Stimulated activated CD4-positive, alpha-beta T cell treated with anti-CD3 and anti-CD28 coated beads, Interleukin-12 subunit alpha, Interleukin-12 subunit beta, amount 100 ng/mL, for 4 hours (primary cell): Measurements from ENCODE around the gene VEGFC.

Source experiments
- DNase-seq: peaks from one replicate; pipeline ENCODE4 v3.0.0-alpha.2; 2020

The VEGFC gene

GRCh38 chr4:176758731-176759130, 34.0 kb downstream of the VEGFC start:
- DNase-seq = no peak

- DNase-seq = no peak
These were observed 34.4 kb downstream of the VEGFC start for GRCh38 chr4:176758323-176758722.

DNA sequence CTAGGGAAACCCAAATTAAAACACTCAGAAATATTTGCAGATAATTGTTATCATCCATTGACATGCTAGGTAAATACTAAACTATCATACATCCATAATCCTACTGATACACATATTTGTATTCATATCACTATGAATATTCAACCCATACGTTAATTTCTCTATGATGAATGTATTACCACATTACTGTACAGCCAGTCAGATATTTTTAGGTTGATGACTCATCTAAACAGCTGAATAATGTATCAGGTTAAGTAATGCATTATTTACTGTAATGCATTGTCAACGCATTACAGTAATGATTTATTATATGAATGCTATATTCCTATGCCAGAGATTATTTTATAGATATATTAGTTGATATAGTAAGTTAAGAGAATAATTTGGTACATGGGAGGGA, 37.1 kb downstream of the VEGFC start:
- DNase-seq = no peak

GRCh38 chr4:176755001-176755400, 37.7 kb downstream of the VEGFC start:
- no peak for DNase-seq

DNA sequence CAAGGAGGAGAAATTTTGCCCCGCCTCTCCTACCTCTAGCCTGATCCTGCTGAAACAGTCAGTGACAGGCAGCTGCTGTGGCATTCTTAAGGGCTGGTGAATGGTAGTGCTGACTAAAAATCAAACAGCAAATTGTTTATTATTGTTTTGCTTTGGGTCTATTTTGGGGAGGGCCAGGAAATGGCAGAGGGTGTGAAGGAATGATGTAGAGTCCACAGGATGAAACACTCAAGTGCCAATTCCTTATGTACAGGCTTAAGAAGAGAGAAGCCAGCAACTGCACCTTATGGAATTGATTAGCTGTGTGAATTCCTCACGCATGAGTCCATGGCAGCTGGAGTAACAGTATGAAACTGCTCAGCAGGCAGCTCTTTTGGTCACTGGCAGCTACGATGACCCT, 39.7 kb downstream of the VEGFC start:
- DNase-seq = no peak

GRCh38 chr4:176752191-176752749, 40.5 kb downstream of the VEGFC start:
- DNase-seq = no peak

DNA sequence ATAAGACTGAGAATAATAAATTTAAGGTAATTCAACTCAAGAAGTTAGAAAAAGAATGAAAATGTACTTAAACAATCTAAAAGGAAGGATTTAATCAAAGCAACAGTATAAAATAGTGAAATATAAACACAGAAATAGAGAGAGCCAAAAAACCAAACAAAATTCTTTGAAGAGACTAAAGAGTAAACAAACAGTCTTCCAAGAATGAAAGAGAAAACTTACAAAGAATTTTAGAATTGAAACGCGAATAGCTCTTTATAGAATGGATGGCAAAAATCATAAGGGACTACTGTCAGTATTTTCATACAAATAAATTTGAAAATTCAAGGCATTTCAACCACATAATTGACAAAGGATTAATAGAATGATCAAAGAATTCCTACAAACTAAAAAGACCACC, 41.7 kb downstream of the VEGFC start:
- DNase-seq = no peak

GRCh38 chr4:176746846-176747245, 45.9 kb downstream of the VEGFC start:
- DNase-seq = no peak

DNA sequence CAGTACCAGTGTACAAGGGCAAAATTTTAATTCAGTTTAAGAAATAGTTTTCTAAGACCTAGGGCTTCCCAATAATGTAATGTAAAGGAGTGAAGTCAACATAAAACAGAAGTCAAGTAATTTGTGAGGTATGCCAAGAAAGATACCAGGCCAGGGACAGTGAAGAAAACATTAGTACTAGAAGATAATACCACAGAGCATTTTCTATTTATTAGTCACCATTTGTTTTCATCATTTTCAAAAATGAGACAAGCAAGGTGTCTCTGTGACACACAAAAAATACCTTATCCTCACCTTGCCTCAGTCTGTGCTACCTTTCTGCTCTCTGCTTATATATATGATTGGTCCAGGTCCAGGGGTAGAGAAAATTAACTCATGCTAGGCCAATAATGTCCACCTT, 46.8 kb downstream of the VEGFC start:
- no peak for DNase-seq

GRCh38 chr4:176744091-176744490, 48.6 kb downstream of the VEGFC start:
- DNase-seq = no peak

DNA sequence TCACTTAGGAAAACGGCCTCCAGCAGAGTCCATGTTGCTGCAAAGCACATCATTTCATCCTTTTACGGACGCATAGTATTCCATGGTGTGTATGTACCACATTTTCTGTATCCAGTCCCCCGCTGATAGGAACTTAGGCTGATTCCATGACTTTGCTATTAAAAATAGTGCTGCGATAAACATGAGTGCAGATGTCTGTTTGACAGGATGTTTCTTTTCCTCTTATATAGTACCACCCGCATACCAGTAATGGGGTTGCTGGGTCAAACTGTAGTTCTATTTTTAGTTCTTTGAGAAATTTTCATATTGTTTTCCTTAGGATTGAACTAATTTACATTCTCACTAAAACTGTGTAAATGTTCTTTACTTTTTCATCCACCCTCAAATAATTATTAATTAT, 50.5 kb downstream of the VEGFC start:
- no peak for DNase-seq

DNA sequence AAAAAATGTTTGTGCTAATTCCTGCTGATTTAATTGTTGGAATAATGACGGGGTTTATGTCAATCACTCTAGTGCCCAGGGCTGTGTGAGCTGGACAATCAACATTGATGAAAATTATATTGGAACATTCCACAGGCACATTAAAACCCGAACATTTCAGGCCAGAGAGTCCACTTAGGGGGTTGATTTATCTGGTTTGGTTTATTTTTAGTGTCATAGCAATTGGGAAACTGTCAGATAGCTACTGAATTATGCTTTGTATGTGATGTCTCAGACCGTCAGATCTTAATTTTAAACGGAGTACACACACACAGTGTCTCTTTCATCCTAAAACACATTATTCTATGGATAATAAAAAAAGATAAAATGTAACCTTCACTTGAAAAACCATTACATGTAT, 51.5 kb downstream of the VEGFC start:
- no peak for DNase-seq

DNA sequence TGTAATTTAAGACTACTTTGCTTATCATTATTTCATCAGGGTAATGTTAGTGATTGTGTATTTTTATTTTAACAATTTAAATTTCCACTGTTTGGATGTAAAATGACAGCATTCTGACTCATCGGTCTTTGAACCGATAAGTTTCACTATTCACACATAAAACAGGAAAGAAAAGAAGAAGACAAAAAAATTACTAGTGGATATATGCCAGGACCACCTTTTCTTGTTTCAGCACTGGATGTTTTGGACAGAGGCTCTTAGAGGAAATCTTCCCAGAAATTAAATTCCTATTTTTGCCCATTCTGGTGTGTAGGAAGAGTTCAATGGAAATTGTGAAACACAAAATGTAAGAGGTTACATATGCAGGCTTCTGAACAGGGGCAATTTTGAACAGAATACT, 57.4 kb downstream of the VEGFC start:
- no peak for DNase-seq

- DNase-seq = no peak
These were observed 58.3 kb downstream of the VEGFC start for GRCh38 chr4:176734461-176734860.

DNA sequence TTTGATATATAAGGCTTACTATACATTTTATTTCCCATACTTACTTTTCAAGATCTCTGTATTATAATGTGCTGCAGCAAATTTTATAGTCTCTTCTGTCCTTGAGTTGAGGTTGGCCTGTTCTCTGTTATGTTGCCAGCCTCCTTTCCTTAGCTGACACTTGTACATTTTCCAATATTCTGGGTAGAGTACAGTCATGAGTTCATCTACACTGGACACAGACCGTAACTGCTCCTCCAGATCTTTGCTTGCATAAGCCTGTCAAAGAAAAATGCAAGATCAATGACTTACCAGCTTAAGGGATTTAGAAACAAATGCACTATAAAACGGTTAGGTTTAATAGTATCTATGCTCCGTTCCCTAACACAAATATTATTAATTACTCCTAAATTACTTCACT, 63.2 kb downstream of the VEGFC start:
- no peak for DNase-seq

- DNase-seq = no peak
These were observed 65.9 kb downstream of the VEGFC start for GRCh38 chr4:176726803-176727202.

DNA sequence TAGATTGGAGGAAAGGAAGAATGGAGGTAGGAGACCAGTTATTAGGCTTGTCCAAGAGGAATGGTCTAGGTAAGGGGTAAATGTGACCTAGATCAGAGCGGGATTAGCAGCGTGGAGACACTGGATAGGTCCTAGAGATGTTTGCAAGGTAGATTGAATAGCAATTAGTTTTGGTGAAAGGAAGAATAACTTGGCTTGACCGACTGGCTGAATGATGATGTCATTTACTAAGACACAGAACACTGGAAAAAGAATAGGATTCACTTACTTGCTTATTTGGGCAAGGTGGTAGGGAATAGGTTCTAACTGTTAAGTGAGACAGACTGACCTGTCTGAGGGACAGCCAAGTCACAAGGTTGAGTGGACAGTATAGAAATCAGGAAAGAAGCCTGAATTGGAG, 71.3 kb downstream of the VEGFC start:
- DNase-seq = no peak

- DNase-seq = no peak
These were observed 73.8 kb downstream of the VEGFC start for GRCh38 chr4:176718881-176719280.

GRCh38 chr4:176717237-176717636, 75.5 kb downstream of the VEGFC start:
- DNase-seq = no peak

DNA sequence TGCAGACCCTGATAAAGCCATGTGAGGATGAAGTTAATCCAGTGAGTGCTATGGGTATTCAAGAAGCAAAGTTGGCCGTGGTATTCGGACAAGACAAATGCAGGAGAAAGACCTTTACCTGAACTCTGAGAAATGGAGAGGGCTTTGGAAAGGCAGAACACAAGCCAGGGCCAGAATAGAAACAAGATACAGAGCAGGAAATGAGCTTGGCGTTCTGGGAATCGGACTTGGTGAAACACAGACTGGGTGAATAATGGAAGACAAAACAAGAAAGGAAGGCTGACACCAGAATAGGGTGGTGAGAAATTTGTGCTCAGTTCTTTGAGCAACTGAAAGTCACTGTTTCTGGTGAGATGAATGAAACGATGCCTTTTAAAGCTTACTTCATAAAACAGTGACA, 83.3 kb downstream of the VEGFC start:
- no peak for DNase-seq

DNA sequence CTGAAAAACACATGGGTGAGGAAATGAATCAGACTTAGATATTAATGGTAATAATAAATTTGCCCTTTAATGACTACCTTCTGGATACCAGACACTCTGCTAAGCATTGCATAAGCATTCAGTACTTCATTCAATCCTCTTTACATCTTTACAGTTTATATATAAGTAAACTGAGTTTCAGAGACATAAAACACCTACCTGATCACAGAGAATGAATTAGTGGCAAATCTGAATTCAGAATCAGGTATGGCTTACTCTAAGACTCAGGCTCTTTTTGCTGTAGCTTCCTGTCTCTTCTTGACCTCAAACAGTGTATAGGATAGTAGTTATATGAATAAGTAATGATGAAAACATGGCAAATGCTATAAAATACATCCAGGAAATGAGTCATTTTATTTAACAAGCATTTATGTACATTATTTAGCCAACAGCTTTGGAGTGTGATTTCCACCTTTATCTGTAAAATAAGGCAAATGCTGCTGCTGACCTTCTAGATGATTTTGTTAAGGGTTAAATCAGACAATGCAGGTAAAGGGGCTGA, 83.9 kb downstream of the VEGFC start:
- DNase-seq = no peak

GRCh38 chr4:176690716-176691115, 102.0 kb downstream of the VEGFC start:
- DNase-seq = no peak

- DNase-seq = no peak
These were observed 112.0 kb downstream of the VEGFC start for GRCh38 chr4:176680668-176681180.

DNA sequence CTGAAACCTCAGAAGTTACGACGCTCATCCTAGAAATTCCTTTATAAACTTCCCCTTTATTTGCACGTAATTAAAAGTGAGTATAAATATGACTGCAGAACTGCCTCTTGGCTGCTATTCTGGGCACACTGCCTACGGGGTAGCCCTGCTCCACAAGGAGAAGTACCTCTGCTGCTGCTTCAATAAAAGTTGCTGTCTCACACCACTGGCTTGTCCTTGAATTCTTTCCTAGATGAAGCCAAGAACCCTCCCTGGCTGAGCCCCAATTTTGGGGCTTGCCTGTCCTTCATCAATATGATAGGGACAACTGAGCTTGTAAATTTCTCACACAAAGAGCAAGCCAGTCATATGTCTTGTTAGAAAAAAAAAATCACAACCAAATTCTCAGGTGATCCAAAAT, 115.8 kb downstream of the VEGFC start:
- no peak for DNase-seq

DNA sequence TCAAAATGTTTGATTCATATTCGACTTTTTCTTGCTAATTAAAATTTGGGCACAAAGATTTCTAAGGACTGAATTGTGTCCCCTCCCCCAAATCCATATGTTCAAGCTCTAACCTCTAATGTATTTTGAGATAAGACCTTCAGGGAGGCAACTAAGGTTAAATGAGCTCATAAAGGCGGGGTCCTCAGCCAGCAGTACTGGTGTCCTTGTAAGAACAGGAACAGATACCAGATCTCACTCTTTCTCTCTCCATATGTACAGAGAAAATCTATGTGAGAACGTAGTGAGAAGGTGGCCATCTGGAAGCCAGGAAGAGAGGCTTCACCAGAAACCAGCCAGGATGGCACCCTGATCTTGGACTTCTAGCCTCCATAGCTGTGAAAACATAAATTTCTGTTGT, 116.9 kb downstream of the VEGFC start:
- DNase-seq = no peak
